Keratinocyte (primary cell): Measurements from ENCODE around the gene TRAF1. TPM values are rescaled to one million over a fixed set of nuclear protein-coding genes. Genes with fewer than 3 reads are reported as not detected.

Experiments used
- DNase-seq: peaks from one replicate; pipeline ENCODE4 v3.0.0-alpha.2; 2011; ENCODE audit warnings: low read depth, missing footprints, low spot score
- FAIRE-seq: peaks from 2 replicates; lab custom pipeline; 2011; peaks lifted over from hg19 to GRCh38; lab: Jason Lieb, UNC
- H2AFZ ChIP-seq: 2 replicates; pipeline ENCODE4 v1.6.0; 2012; ENCODE audit warnings: low read length, control low read depth, inconsistent platforms; ENCODE audit not compliant: control insufficient read depth
- H3K27ac ChIP-seq: 2 replicates; pipeline ENCODE4 v1.5.1; 2011; ENCODE audit warnings: low read length; ENCODE audit not compliant: control insufficient read depth, insufficient read depth
- H3K27me3 ChIP-seq: 3 replicates; pipeline ENCODE4 v1.6.0; 2011; ENCODE audit warnings: low read length; ENCODE audit not compliant: control insufficient read depth, insufficient read depth; ENCODE audit errors: extremely low read depth
- H3K36me3 ChIP-seq, 2 experiments: 2 replicates in 1 of 2; 3 replicates in 1 of 2; pipeline ENCODE4 v1.5.1; 2011; ENCODE audit warnings: low read length in 2 of 2, mild to moderate bottlenecking in 1 of 2; ENCODE audit not compliant: control insufficient read depth in 2 of 2, insufficient read depth in 2 of 2; ENCODE audit errors: extremely low read depth in 1 of 2
- H3K4me1 ChIP-seq: 3 replicates; pipeline ENCODE4 v1.5.1; 2011; ENCODE audit warnings: low read length; ENCODE audit not compliant: control insufficient read depth, insufficient read depth; ENCODE audit errors: extremely low read depth
- H3K4me2 ChIP-seq: 3 replicates; pipeline ENCODE4 v1.6.0; 2011; ENCODE audit warnings: low read depth, low read length; ENCODE audit not compliant: control insufficient read depth, insufficient read depth; ENCODE audit errors: extremely low read depth
- H3K4me3 ChIP-seq, 3 experiments: fragments of 200-600 bp in 1 of 3; sonication (generic) in 1 of 3; 2 replicates in 2 of 3; 3 replicates in 1 of 3; pipeline ENCODE4 v1.5.1; 2011 to 2016; ENCODE audit warnings: low read length in 3 of 3, mild to moderate bottlenecking in 3 of 3, control low read depth in 2 of 3, inconsistent platforms in 1 of 3, low read depth in 1 of 3, mixed read lengths in 1 of 3, mixed run types in 1 of 3, moderate library complexity in 1 of 3; ENCODE audit not compliant: control insufficient read depth in 2 of 3, insufficient read depth in 2 of 3; ENCODE audit errors: extremely low read depth in 1 of 3
- H3K79me2 ChIP-seq: 2 replicates; pipeline ENCODE4 v1.6.0; 2012; ENCODE audit warnings: low read length; ENCODE audit not compliant: control insufficient read depth, insufficient read depth
- H3K9ac ChIP-seq: 3 replicates; pipeline ENCODE4 v1.6.0; 2011; ENCODE audit warnings: low read length; ENCODE audit not compliant: control insufficient read depth, insufficient read depth; ENCODE audit errors: extremely low read depth
- H3K9me1 ChIP-seq: 3 replicates; pipeline ENCODE4 v1.6.0; 2011; ENCODE audit warnings: low read length; ENCODE audit not compliant: control insufficient read depth, insufficient read depth; ENCODE audit errors: extremely low read depth
- H3K9me3 ChIP-seq: 2 replicates; pipeline ENCODE4 v1.5.1; 2012; ENCODE audit warnings: low read depth, low read length; ENCODE audit not compliant: control insufficient read depth
- H4K20me1 ChIP-seq: 3 replicates; pipeline ENCODE4 v1.6.0; 2011; ENCODE audit warnings: low read length; ENCODE audit not compliant: control insufficient read depth, insufficient read depth; ENCODE audit errors: extremely low read depth
- EZH2 ChIP-seq: IDR thresholded peaks from one replicate; pipeline ENCODE4 v1.6.1; 2012; ENCODE audit warnings: inconsistent platforms, mild to moderate bottlenecking, low read length, moderate library complexity
- dilution Hi-C: fragments of 300-500 bp; cut with MboI; formaldehyde crosslinking; loops from one replicate; pipeline ENCODE4 v1.7.0; 2020; ENCODE audit warnings: low sequenced_read_pairs; ENCODE audit not compliant: extremely low pct_ligation_motif_present
- polyA plus RNA-seq, 5 experiments: library from polyadenylated mRNA; depleted of rRNA in 3 of 5; stranded (reverse) in 3 of 5; stranded (forward) in 1 of 5; unstranded in 1 of 5; fragments of >200 nt; gene quantifications; 1 replicate in 1 of 5; 2 replicates in 3 of 5; 3 replicates in 1 of 5; pipeline versions ENCODE4 v1.2.1 to v1.2.3, GENCODE V29; 2011 to 2012; ENCODE audit warnings: missing spikeins in 2 of 5, low read depth in 1 of 5, low replicate concordance in 1 of 5
- TF ChIP-seq, protein P1 (sequence below), 3 experiments: IDR thresholded peaks in 1 of 3; conservative IDR thresholded peaks in 1 of 3; optimal IDR thresholded peaks in 1 of 3; 2 replicates in 2 of 3; 3 replicates in 1 of 3; pipeline versions ENCODE3 to v1.5.1; 2011; ENCODE audit warnings: low read length in 3 of 3, mild to moderate bottlenecking in 3 of 3, moderate library complexity in 2 of 3, control low read depth in 1 of 3, inconsistent platforms in 1 of 3; ENCODE audit not compliant: insufficient read depth in 2 of 3; ENCODE audit errors: extremely low read depth in 1 of 3

TRAF1 gene
- polyA plus RNA-seq, 1 donor (not counting 4 experiments of a cell fraction or from before 2014, with no cell fraction given): 1.2 TPM

- Histone ChIP-seq H3K36me3 (no peaks in the 10 kb centered on the region), H3K9me1 (no peaks in the 10 kb centered on the region), H3K4me3 (no peak overlapping the region), H3K9ac (no peak overlapping the region), H2AFZ (no peak overlapping the region), H3K27me3 (no peaks in the 10 kb centered on the region), H3K79me2 (no peaks in the 10 kb centered on the region), H3K4me1 (peaks cover 8% of the 10 kb centered on the region), H4K20me1 (no peaks in the 10 kb centered on the region), H3K27ac (no peak overlapping the region), H3K9me3 (no peaks in the 10 kb centered on the region), H3K4me2 (no peak overlapping the region)
- TF ChIP-seq EZH2: no peak
- FAIRE-seq (no peak), DNase-seq (no peak)
- dilution Hi-C loops: no loop called here
Observed at GRCh38 chr9:120905315-120906164, 21.1 kb downstream of the TRAF1 start.

DNA sequence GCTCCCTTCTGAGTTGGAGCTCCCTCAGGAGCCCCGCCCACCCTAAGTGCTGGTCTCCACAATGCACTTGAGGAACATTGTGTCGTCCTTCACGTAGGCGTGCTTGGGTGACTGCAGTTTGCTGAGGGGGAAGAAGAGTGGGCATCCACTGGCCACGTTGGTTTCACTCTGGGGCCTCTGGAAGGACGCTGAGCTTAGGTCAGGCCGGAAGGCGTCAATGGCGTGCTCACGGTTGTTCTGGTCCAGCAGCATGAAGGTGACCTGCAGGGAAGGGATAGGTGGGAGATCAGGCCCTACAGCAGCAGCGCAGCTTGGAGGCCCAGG lies 21.7 kb downstream of the TRAF1 start:
- no peaks in the 10 kb centered on the region for H3K36me3 ChIP-seq
- no peak overlapping the region for H2AFZ ChIP-seq
- no peaks in the 10 kb centered on the region for H3K9me3 ChIP-seq
- no peak overlapping the region for H3K4me2 ChIP-seq
- DNase-seq (no peak), FAIRE-seq (no peak)
- H4K20me1 ChIP-seq: no peaks in the 10 kb centered on the region
- H3K9ac ChIP-seq: no peak overlapping the region
- H3K27ac ChIP-seq: no peak overlapping the region
- peaks cover 2% of the 10 kb centered on the region for H3K4me1 ChIP-seq
- H3K9me1 ChIP-seq: no peaks in the 10 kb centered on the region
- no peak overlapping the region for H3K4me3 ChIP-seq
- no peaks in the 10 kb centered on the region for H3K79me2 ChIP-seq
- no peak for TF ChIP-seq EZH2
- TF ChIP-seq, protein P1, sequence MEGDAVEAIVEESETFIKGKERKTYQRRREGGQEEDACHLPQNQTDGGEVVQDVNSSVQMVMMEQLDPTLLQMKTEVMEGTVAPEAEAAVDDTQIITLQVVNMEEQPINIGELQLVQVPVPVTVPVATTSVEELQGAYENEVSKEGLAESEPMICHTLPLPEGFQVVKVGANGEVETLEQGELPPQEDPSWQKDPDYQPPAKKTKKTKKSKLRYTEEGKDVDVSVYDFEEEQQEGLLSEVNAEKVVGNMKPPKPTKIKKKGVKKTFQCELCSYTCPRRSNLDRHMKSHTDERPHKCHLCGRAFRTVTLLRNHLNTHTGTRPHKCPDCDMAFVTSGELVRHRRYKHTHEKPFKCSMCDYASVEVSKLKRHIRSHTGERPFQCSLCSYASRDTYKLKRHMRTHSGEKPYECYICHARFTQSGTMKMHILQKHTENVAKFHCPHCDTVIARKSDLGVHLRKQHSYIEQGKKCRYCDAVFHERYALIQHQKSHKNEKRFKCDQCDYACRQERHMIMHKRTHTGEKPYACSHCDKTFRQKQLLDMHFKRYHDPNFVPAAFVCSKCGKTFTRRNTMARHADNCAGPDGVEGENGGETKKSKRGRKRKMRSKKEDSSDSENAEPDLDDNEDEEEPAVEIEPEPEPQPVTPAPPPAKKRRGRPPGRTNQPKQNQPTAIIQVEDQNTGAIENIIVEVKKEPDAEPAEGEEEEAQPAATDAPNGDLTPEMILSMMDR (optimal IDR thresholded peaks at IDR 0.05 in 1 of 3, IDR thresholded peaks at IDR 0.05 in 1 of 3, conservative IDR thresholded peaks at IDR 0.05 in 1 of 3; ENCODE audit: extremely low read depth in 1 of 3, insufficient read depth in 2 of 3, low read length in 3 of 3): no peak
- dilution Hi-C loops: no loop called here
- H3K27me3 ChIP-seq: no peaks in the 10 kb centered on the region
